ENCODE results near the gene REV3L. TPM values are rescaled to one million over a fixed set of nuclear protein-coding genes. Genes with fewer than 3 reads are reported as not detected.

The REV3L gene
- total and polyA plus RNA-seq, 4 donors, result 8.8 to 91.4 (median 19.8) TPM

GRCh38 chr6:111449129-111449528 is 33.9 kb downstream of the REV3L start:
- H3K9ac ChIP-seq (ENCODE audit: insufficient read depth in 1 of 2, low read length in 2 of 2), result no peak overlapping the region
- ATAC-seq (ENCODE audit: insufficient read depth, low FRiP score) (no peak), DNase-seq (no peak)
- peaks cover 0 to 6% (median 0%) of the 10 kb centered on the region in 5 donors for H3K4me1 ChIP-seq (ENCODE audit: control insufficient read depth in 5 of 5, insufficient read depth in 5 of 5, low read length in 5 of 5)
- no peaks in the 10 kb centered on the region for H3K36me3 ChIP-seq (ENCODE audit: control insufficient read depth in 4 of 4, insufficient read depth in 4 of 4, low read length in 4 of 4)
- no peaks in the 10 kb centered on the region for H3K27me3 ChIP-seq (ENCODE audit: control insufficient read depth in 3 of 3, insufficient read depth in 3 of 3, low read length in 2 of 3)
- H3K27ac ChIP-seq (ENCODE audit: low read depth in 1 of 2, low read length in 1 of 2), result no peak overlapping the region
- TF ChIP-seq CTCF (IDR thresholded peaks at IDR 0.05; ENCODE audit: control extremely low read depth, extremely low read depth), result no peak
- H3K9me3 ChIP-seq (ENCODE audit: control insufficient read depth in 4 of 4, insufficient read depth in 3 of 4, low read length in 3 of 4), result no peaks in the 10 kb centered on the region
- WGBS, 2 donors, result 79 to 90% methylated on average over 4 of the region's 4 CpGs
- no peak overlapping the region for H3K4me3 ChIP-seq

GRCh38 chr6:111447051-111447450 is 36.0 kb downstream of the REV3L start:
- TF ChIP-seq CTCF (IDR thresholded peaks at IDR 0.05; ENCODE audit: control extremely low read depth, extremely low read depth), result no peak
- no peak overlapping the region for H3K4me3 ChIP-seq
- no peaks in the 10 kb centered on the region for H3K36me3 ChIP-seq (ENCODE audit: control insufficient read depth in 4 of 4, insufficient read depth in 4 of 4, low read length in 4 of 4)
- H3K27me3 ChIP-seq (ENCODE audit: control insufficient read depth in 3 of 3, insufficient read depth in 3 of 3, low read length in 2 of 3), result no peaks in the 10 kb centered on the region
- no peak overlapping the region for H3K27ac ChIP-seq (ENCODE audit: low read depth in 1 of 2, low read length in 1 of 2)
- DNase-seq (no peak), ATAC-seq (ENCODE audit: insufficient read depth, low FRiP score) (no peak)
- H3K9ac ChIP-seq (ENCODE audit: insufficient read depth in 1 of 2, low read length in 2 of 2), result no peak overlapping the region
- no peaks in the 10 kb centered on the region for H3K9me3 ChIP-seq (ENCODE audit: control insufficient read depth in 4 of 4, insufficient read depth in 3 of 4, low read length in 3 of 4)
- WGBS, 2 donors, result 82 to 87% methylated on average over 5 of the region's 5 CpGs
- H3K4me1 ChIP-seq (ENCODE audit: control insufficient read depth in 5 of 5, insufficient read depth in 5 of 5, low read length in 5 of 5), result peaks cover 0 to 6% (median 0%) of the 10 kb centered on the region in 5 donors

- Histone ChIP-seq H3K27me3 (ENCODE audit: control insufficient read depth in 3 of 3, insufficient read depth in 3 of 3, low read length in 2 of 3) (no peaks in the 10 kb centered on the region), H3K27ac (ENCODE audit: low read depth in 1 of 2, low read length in 1 of 2) (no peak overlapping the region), H3K36me3 (ENCODE audit: control insufficient read depth in 4 of 4, insufficient read depth in 4 of 4, low read length in 4 of 4) (no peaks in the 10 kb centered on the region), H3K9me3 (ENCODE audit: control insufficient read depth in 4 of 4, insufficient read depth in 3 of 4, low read length in 3 of 4) (no peaks in the 10 kb centered on the region), H3K4me3 (no peak overlapping the region), H3K4me1 (ENCODE audit: control insufficient read depth in 5 of 5, insufficient read depth in 5 of 5, low read length in 5 of 5) (peaks cover 0 to 7% (median 5%) of the 10 kb centered on the region in 5 donors), H3K9ac (ENCODE audit: insufficient read depth in 1 of 2, low read length in 2 of 2) (no peak overlapping the region)
- no peak for ATAC-seq (ENCODE audit: insufficient read depth, low FRiP score)
- no peak for DNase-seq
- no peak for TF ChIP-seq CTCF (IDR thresholded peaks at IDR 0.05; ENCODE audit: control extremely low read depth, extremely low read depth)
Measured at GRCh38 chr6:111445861-111446267, 37.2 kb downstream of the REV3L start.

GRCh38 chr6:111444794-111445193 is 38.2 kb downstream of the REV3L start:
- no peak for ATAC-seq (ENCODE audit: insufficient read depth, low FRiP score)

More at GRCh38 chr6:111444794-111445193, 38.2 kb downstream of the REV3L start:
- no peak overlapping the region for H3K27ac ChIP-seq (ENCODE audit: low read depth in 1 of 2, low read length in 1 of 2)
- H3K4me1 ChIP-seq (ENCODE audit: control insufficient read depth in 5 of 5, insufficient read depth in 5 of 5, low read length in 5 of 5), result peaks cover 0 to 6% (median 4%) of the 10 kb centered on the region in 5 donors
- no peak for TF ChIP-seq CTCF (IDR thresholded peaks at IDR 0.05; ENCODE audit: control extremely low read depth, extremely low read depth)
- H3K36me3 ChIP-seq (ENCODE audit: control insufficient read depth in 4 of 4, insufficient read depth in 4 of 4, low read length in 4 of 4), result no peaks in the 10 kb centered on the region
- H3K27me3 ChIP-seq (ENCODE audit: control insufficient read depth in 3 of 3, insufficient read depth in 3 of 3, low read length in 2 of 3), result no peaks in the 10 kb centered on the region
- no peak overlapping the region for H3K4me3 ChIP-seq
- 95% methylated on average over 5 of the region's 5 CpGs for WGBS, 2 donors
- DNase-seq, result no peak
- H3K9me3 ChIP-seq (ENCODE audit: control insufficient read depth in 4 of 4, insufficient read depth in 3 of 4, low read length in 3 of 4), result no peaks in the 10 kb centered on the region
- H3K9ac ChIP-seq (ENCODE audit: insufficient read depth in 1 of 2, low read length in 2 of 2), result no peak overlapping the region

All from lung (tissue), 12 donors.